Keratinocyte (primary cell): ENCODE data around the gene TXNRD2. TPM values are rescaled to one million over a fixed set of nuclear protein-coding genes. Genes with fewer than 3 reads are reported as not detected.

Experiments
- DNase-seq: peaks from one replicate; pipeline ENCODE4 v3.0.0-alpha.2; 2011; ENCODE audit warnings: low read depth, missing footprints, low spot score
- FAIRE-seq: peaks from 2 replicates; lab custom pipeline; 2011; peaks lifted over from hg19 to GRCh38; lab: Jason Lieb, UNC
- H2AFZ ChIP-seq: 2 replicates; pipeline ENCODE4 v1.6.0; 2012; ENCODE audit warnings: low read length, control low read depth, inconsistent platforms; ENCODE audit not compliant: control insufficient read depth
- H3K27ac ChIP-seq: 2 replicates; pipeline ENCODE4 v1.5.1; 2011; ENCODE audit warnings: low read length; ENCODE audit not compliant: control insufficient read depth, insufficient read depth
- H3K27me3 ChIP-seq: 3 replicates; pipeline ENCODE4 v1.6.0; 2011; ENCODE audit warnings: low read length; ENCODE audit not compliant: control insufficient read depth, insufficient read depth; ENCODE audit errors: extremely low read depth
- H3K36me3 ChIP-seq, 2 experiments: 2 replicates in 1 of 2; 3 replicates in 1 of 2; pipeline ENCODE4 v1.5.1; 2011; ENCODE audit warnings: low read length in 2 of 2, mild to moderate bottlenecking in 1 of 2; ENCODE audit not compliant: control insufficient read depth in 2 of 2, insufficient read depth in 2 of 2; ENCODE audit errors: extremely low read depth in 1 of 2
- H3K4me1 ChIP-seq: 3 replicates; pipeline ENCODE4 v1.5.1; 2011; ENCODE audit warnings: low read length; ENCODE audit not compliant: control insufficient read depth, insufficient read depth; ENCODE audit errors: extremely low read depth
- H3K4me2 ChIP-seq: 3 replicates; pipeline ENCODE4 v1.6.0; 2011; ENCODE audit warnings: low read depth, low read length; ENCODE audit not compliant: control insufficient read depth, insufficient read depth; ENCODE audit errors: extremely low read depth
- H3K4me3 ChIP-seq, 3 experiments: fragments of 200-600 bp in 1 of 3; sonication (generic) in 1 of 3; 2 replicates in 2 of 3; 3 replicates in 1 of 3; pipeline ENCODE4 v1.5.1; 2011 to 2016; ENCODE audit warnings: low read length in 3 of 3, mild to moderate bottlenecking in 3 of 3, control low read depth in 2 of 3, inconsistent platforms in 1 of 3, low read depth in 1 of 3, mixed read lengths in 1 of 3, mixed run types in 1 of 3, moderate library complexity in 1 of 3; ENCODE audit not compliant: control insufficient read depth in 2 of 3, insufficient read depth in 2 of 3; ENCODE audit errors: extremely low read depth in 1 of 3
- H3K79me2 ChIP-seq: 2 replicates; pipeline ENCODE4 v1.6.0; 2012; ENCODE audit warnings: low read length; ENCODE audit not compliant: control insufficient read depth, insufficient read depth
- H3K9ac ChIP-seq: 3 replicates; pipeline ENCODE4 v1.6.0; 2011; ENCODE audit warnings: low read length; ENCODE audit not compliant: control insufficient read depth, insufficient read depth; ENCODE audit errors: extremely low read depth
- H3K9me1 ChIP-seq: 3 replicates; pipeline ENCODE4 v1.6.0; 2011; ENCODE audit warnings: low read length; ENCODE audit not compliant: control insufficient read depth, insufficient read depth; ENCODE audit errors: extremely low read depth
- H3K9me3 ChIP-seq: 2 replicates; pipeline ENCODE4 v1.5.1; 2012; ENCODE audit warnings: low read depth, low read length; ENCODE audit not compliant: control insufficient read depth
- H4K20me1 ChIP-seq: 3 replicates; pipeline ENCODE4 v1.6.0; 2011; ENCODE audit warnings: low read length; ENCODE audit not compliant: control insufficient read depth, insufficient read depth; ENCODE audit errors: extremely low read depth
- CTCF ChIP-seq, 3 experiments: IDR thresholded peaks in 1 of 3; conservative IDR thresholded peaks in 1 of 3; optimal IDR thresholded peaks in 1 of 3; 2 replicates in 2 of 3; 3 replicates in 1 of 3; pipeline versions ENCODE3 to v1.5.1; 2011; ENCODE audit warnings: low read length in 3 of 3, mild to moderate bottlenecking in 3 of 3, moderate library complexity in 2 of 3, control low read depth in 1 of 3, inconsistent platforms in 1 of 3; ENCODE audit not compliant: insufficient read depth in 2 of 3; ENCODE audit errors: extremely low read depth in 1 of 3
- EZH2 ChIP-seq: IDR thresholded peaks from one replicate; pipeline ENCODE4 v1.6.1; 2012; ENCODE audit warnings: inconsistent platforms, mild to moderate bottlenecking, low read length, moderate library complexity
- dilution Hi-C: fragments of 300-500 bp; cut with MboI; formaldehyde crosslinking; loops from one replicate; pipeline ENCODE4 v1.7.0; 2020; ENCODE audit warnings: low sequenced_read_pairs; ENCODE audit not compliant: extremely low pct_ligation_motif_present
- polyA plus RNA-seq, 5 experiments: library from polyadenylated mRNA; depleted of rRNA in 3 of 5; stranded (reverse) in 3 of 5; stranded (forward) in 1 of 5; unstranded in 1 of 5; fragments of >200 nt; gene quantifications; 1 replicate in 1 of 5; 2 replicates in 3 of 5; 3 replicates in 1 of 5; pipeline versions ENCODE4 v1.2.1 to v1.2.3, GENCODE V29; 2011 to 2012; ENCODE audit warnings: missing spikeins in 2 of 5, low read depth in 1 of 5, low replicate concordance in 1 of 5

The TXNRD2 gene
- polyA plus RNA-seq, 1 donor (not counting 4 experiments of a cell fraction or from before 2014, with no cell fraction given) = 16.0 TPM

GRCh38 chr22:19967850-19968449 lies 26.3 kb upstream of the TXNRD2 start:
- Histone ChIP-seq H3K79me2 (peaks cover 9% of the 10 kb centered on the region), H3K4me2 (no peak overlapping the region), H3K9me3 (no peaks in the 10 kb centered on the region), H3K9ac (no peak overlapping the region), H3K4me3 (no peak overlapping the region), H4K20me1 (no peaks in the 10 kb centered on the region), H3K9me1 (no peaks in the 10 kb centered on the region), H2AFZ (no peak overlapping the region), H3K36me3 (peaks cover 14 to 39% of the 10 kb centered on the region in 2 experiments), H3K27ac (no peak overlapping the region), H3K27me3 (no peaks in the 10 kb centered on the region), H3K4me1 (peaks cover 12% of the 10 kb centered on the region)
- dilution Hi-C loops = no loop called here
- DNase-seq (no peak), FAIRE-seq (no peak)
- TF ChIP-seq EZH2 (no peak), CTCF (optimal IDR thresholded peaks at IDR 0.05 in 1 of 3, IDR thresholded peaks at IDR 0.05 in 1 of 3, conservative IDR thresholded peaks at IDR 0.05 in 1 of 3; ENCODE audit: extremely low read depth in 1 of 3, insufficient read depth in 2 of 3, low read length in 3 of 3) (no peak)

GRCh38 chr22:19966908-19967750 lies 25.5 kb upstream of the TXNRD2 start:
- Histone ChIP-seq H3K4me1 (peaks cover 19% of the 10 kb centered on the region), H3K79me2 (peaks cover 9% of the 10 kb centered on the region), H3K36me3 (peaks cover 12 to 39% of the 10 kb centered on the region in 2 experiments), H3K4me3 (no peak overlapping the region), H3K4me2 (no peak overlapping the region), H4K20me1 (no peaks in the 10 kb centered on the region), H3K27ac (no peak overlapping the region), H3K9me1 (no peaks in the 10 kb centered on the region), H3K27me3 (no peaks in the 10 kb centered on the region), H3K9me3 (no peaks in the 10 kb centered on the region), H3K9ac (no peak overlapping the region), H2AFZ (no peak overlapping the region)
- FAIRE-seq (no peak), DNase-seq (no peak)
- no peak for TF ChIP-seq CTCF (optimal IDR thresholded peaks at IDR 0.05 in 1 of 3, IDR thresholded peaks at IDR 0.05 in 1 of 3, conservative IDR thresholded peaks at IDR 0.05 in 1 of 3; ENCODE audit: extremely low read depth in 1 of 3, insufficient read depth in 2 of 3, low read length in 3 of 3)
- no peak for TF ChIP-seq EZH2
- dilution Hi-C loops = no loop called here
